Mesothelial cell of epicardium (in vitro differentiated cells): ENCODE results near the gene NANOS1. TPM values are rescaled to one million over a fixed set of nuclear protein-coding genes. Genes with fewer than 3 reads are reported as not detected.

Experiments used
- DNase-seq, 2 experiments: peaks; one replicate each; pipeline ENCODE4 v3.0.0; 2021; ENCODE audit warnings: low spot score in 2 of 2; ENCODE audit not compliant: unreplicated experiment in 2 of 2
- H3K27ac Mint-ChIP-seq: 2 replicates; pipeline ENCODE4 v1.8.0; 2021; ENCODE audit warnings: mixed read lengths
- H3K27me3 Mint-ChIP-seq: 2 replicates; pipeline ENCODE4 v1.8.0; 2021; ENCODE audit warnings: low read depth, mixed read lengths
- H3K36me3 Mint-ChIP-seq: 2 replicates; pipeline ENCODE4 v1.8.0; 2021; ENCODE audit warnings: mixed read lengths
- H3K4me1 Mint-ChIP-seq: 2 replicates; pipeline ENCODE4 v1.8.0; 2021; ENCODE audit warnings: mixed read lengths
- H3K4me3 Mint-ChIP-seq: 2 replicates; pipeline ENCODE4 v1.8.0; 2021; ENCODE audit warnings: mild to moderate bottlenecking, moderate library complexity, mixed read lengths
- H3K9me3 Mint-ChIP-seq: 2 replicates; pipeline ENCODE4 v1.8.0; 2021; ENCODE audit warnings: mixed read lengths
- total RNA-seq: library from RNA; stranded (reverse); gene quantifications from 3 replicates; pipeline ENCODE4 v1.2.1, GENCODE V29; 2021
- TF ChIP-seq, protein P1 (sequence below): fragments of 200-600 bp; sonication (generic); IDR thresholded peaks from one replicate; pipeline ENCODE4 v1.5.0; 2021; ENCODE audit warnings: antibody characterized with exemption; ENCODE audit not compliant: unreplicated experiment

NANOS1 gene, protein sequence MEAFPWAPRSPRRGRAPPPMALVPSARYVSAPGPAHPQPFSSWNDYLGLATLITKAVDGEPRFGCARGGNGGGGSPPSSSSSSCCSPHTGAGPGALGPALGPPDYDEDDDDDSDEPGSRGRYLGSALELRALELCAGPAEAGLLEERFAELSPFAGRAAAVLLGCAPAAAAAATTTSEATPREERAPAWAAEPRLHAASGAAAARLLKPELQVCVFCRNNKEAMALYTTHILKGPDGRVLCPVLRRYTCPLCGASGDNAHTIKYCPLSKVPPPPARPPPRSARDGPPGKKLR
- total RNA-seq = 4.1 to 4.6 TPM (median 4.4 TPM) in 3 replicates

DNA sequence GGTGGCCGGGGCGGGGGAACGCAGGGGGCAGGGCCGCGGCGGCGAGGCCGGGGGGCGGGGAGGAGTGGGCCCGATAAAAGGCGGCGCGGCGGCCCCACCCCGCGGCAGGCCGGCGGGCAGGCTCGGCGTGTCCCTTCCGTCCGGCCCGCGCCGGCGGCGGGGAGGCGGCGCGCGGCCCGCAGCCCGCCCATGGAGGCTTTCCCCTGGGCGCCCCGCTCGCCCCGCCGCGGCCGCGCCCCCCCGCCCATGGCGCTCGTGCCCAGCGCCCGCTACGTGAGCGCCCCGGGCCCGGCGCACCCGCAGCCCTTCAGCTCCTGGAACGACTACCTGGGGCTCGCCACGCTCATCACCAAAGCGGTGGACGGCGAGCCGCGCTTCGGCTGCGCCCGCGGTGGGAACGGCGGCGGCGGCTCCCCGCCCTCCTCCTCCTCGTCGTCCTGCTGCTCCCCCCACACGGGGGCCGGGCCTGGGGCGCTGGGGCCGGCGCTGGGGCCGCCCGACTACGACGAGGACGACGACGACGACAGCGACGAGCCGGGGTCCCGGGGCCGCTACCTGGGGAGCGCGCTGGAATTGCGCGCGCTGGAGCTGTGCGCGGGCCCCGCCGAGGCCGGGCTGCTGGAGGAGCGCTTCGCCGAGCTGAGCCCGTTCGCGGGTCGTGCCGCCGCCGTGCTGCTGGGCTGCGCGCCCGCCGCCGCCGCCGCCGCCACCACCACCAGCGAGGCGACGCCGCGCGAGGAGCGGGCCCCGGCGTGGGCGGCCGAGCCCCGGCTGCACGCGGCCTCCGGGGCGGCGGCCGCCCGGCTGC lies at the start of gene NANOS1:
Gene NANOS1 (plus strand): TSS at position 102 of the 808 bp plus-strand sequence. CDS start 88 bp downstream, at position 190.
- DNase-seq = peak in 1 of 2 experiments; percentile 52
- Mint-ChIP-seq H3K36me3 (peaks cover 10% of the 10 kb centered on the region), H3K27me3 (no peaks in the 10 kb centered on the region), H3K4me1 (peaks cover 28% of the 10 kb centered on the region), H3K27ac (peak within 1 kb of the TSS; percentile 53), H3K9me3 (no peaks in the 10 kb centered on the region), H3K4me3 (peak within 1 kb of the TSS; percentile 70)
- TF ChIP-seq, protein P1, sequence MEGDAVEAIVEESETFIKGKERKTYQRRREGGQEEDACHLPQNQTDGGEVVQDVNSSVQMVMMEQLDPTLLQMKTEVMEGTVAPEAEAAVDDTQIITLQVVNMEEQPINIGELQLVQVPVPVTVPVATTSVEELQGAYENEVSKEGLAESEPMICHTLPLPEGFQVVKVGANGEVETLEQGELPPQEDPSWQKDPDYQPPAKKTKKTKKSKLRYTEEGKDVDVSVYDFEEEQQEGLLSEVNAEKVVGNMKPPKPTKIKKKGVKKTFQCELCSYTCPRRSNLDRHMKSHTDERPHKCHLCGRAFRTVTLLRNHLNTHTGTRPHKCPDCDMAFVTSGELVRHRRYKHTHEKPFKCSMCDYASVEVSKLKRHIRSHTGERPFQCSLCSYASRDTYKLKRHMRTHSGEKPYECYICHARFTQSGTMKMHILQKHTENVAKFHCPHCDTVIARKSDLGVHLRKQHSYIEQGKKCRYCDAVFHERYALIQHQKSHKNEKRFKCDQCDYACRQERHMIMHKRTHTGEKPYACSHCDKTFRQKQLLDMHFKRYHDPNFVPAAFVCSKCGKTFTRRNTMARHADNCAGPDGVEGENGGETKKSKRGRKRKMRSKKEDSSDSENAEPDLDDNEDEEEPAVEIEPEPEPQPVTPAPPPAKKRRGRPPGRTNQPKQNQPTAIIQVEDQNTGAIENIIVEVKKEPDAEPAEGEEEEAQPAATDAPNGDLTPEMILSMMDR = no peak

DNA sequence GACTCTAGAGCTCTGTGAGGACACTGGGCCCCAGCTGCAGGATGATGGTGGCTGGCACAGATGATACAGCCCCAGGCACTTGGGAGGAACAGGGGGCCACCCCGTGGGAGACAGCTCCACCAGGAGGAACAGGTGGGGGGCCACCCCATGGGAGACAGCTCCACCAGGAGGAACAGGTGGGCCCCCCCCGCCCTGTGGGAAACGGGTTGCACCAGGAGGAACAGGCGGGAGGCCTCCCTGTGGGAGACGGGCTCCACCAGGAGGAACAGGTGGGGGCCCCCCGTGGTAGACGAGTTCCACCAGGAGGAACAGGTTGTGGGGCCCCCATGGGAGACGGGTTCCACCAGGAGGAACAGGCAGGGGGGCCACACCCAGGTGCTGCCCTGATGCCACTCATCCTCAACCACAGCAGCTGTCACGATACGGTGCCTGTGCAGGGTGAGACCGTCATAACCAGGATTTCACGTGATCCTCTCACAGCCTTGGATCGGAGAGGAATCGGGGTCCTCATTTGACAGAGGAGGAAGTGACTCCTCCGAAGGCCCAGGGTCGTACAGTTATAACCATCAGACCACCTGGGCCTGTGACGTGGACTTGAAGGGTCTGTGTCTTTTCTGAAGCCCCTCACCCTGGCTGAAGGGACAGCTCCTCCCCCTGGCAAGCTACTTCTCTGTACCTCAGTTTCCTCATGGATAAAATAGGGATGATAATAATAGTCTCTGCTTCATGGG lies 49.2 kb upstream of the NANOS1 start:
- peaks cover 4% of the 10 kb centered on the region for H3K36me3 Mint-ChIP-seq
- H3K4me1 Mint-ChIP-seq = no peaks in the 10 kb centered on the region
- TF ChIP-seq, protein P1 = no peak
- DNase-seq = no peak
- peaks cover 12% of the 10 kb centered on the region for H3K9me3 Mint-ChIP-seq
- no peaks in the 10 kb centered on the region for H3K27me3 Mint-ChIP-seq
- no peak overlapping the region for H3K4me3 Mint-ChIP-seq
- no peak overlapping the region for H3K27ac Mint-ChIP-seq

DNA sequence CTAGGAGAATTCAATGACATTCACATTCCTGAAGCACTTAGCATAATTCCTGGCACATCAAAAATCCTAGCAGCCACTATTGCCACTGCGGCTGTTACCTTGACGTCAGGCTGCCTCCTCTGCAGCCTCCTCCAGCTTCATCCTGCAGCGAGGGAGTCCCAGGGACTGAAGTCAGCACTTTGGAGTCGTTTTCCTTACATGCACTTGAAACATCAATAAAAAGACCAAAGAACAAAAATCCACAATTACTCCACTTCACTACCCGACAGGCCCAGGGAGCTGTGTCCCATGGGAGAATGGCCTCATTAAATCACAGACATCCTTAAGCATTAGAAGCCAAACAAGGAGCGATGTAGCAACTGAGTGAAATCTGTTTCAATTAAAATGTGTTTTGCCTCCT lies 48.6 kb upstream of the NANOS1 start:
- Mint-ChIP-seq H3K36me3 (peaks cover 8% of the 10 kb centered on the region), H3K9me3 (peaks cover 17% of the 10 kb centered on the region), H3K27me3 (no peaks in the 10 kb centered on the region), H3K27ac (no peak overlapping the region), H3K4me3 (no peak overlapping the region), H3K4me1 (no peaks in the 10 kb centered on the region)
- TF ChIP-seq, protein P1 = no peak
- no peak for DNase-seq

DNA sequence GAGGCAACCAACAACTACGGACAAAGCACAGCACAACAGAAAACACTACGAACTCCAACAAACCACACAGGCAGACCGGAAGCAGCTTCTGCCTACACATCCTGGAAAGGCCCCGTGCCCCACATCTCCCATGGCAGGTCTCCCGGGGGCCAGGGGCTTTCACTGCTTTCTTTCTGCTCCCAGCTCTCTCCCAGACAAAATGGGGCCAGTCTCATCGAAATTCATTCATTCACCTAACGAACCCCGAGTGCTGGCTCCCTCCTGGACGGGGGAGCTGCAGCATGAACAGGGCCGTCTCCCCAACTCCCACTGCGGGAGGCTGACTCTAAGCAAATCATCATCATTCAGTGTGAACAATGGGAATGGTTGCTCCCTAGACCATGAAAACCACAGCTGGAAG lies 47.6 kb upstream of the NANOS1 start:
- no peaks in the 10 kb centered on the region for H3K27me3 Mint-ChIP-seq
- no peak overlapping the region for H3K27ac Mint-ChIP-seq
- peaks cover 8% of the 10 kb centered on the region for H3K36me3 Mint-ChIP-seq
- H3K4me3 Mint-ChIP-seq = no peak overlapping the region
- DNase-seq = no peak
- TF ChIP-seq, protein P1 = no peak
- H3K9me3 Mint-ChIP-seq = peaks cover 20% of the 10 kb centered on the region
- no peaks in the 10 kb centered on the region for H3K4me1 Mint-ChIP-seq

DNA sequence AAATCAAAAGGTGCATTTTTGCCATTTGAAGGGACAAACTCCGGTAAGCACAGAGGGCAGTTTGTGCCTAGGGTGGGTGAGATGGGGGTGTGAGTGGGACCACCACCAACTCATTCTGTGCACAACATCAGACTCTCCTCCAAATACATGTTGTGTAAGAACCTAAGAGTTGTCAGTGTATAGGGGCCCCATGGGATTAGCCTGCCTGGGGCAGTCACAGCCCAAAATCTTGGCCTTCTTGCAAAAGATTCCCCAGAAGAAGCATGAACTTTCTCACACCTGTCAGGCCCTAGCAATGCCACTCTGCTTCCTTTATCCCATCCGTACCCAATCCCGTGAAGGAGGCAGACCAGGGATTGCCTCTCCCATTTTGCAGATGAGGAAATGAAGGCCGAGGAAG lies 47.1 kb upstream of the NANOS1 start:
- peaks cover 8% of the 10 kb centered on the region for H3K36me3 Mint-ChIP-seq
- no peak overlapping the region for H3K27ac Mint-ChIP-seq
- H3K4me1 Mint-ChIP-seq = no peaks in the 10 kb centered on the region
- H3K27me3 Mint-ChIP-seq = no peaks in the 10 kb centered on the region
- peaks cover 24% of the 10 kb centered on the region for H3K9me3 Mint-ChIP-seq
- H3K4me3 Mint-ChIP-seq = no peak overlapping the region
- DNase-seq = no peak
- TF ChIP-seq, protein P1 = no peak
